ENCODE data around the gene SNAP25.

- no peak for TF ChIP-seq CTCF (IDR thresholded peaks at IDR 0.05)
- no peak for TF ChIP-seq POLR2A (IDR thresholded peaks at IDR 0.05)
Measured at GRCh38 chr20:10322073-10323012, 103.7 kb downstream of the SNAP25 start.
